HG03175 (cell line): ENCODE data around the gene MIA2.
"Not testable (repeated sequence)": the region's sequence is repeated elsewhere in the genome, so short reads cannot be mapped to it uniquely, and the experiment has no call there.

Experiments used
- ATAC-seq: cut with Tn5 transposase; IDR thresholded peaks from one replicate; pipeline ENCODE4 v1.9.1; 2021; ENCODE audit warnings: mild to moderate bottlenecking, moderate library complexity; ENCODE audit not compliant: unreplicated experiment

Gene MIA2

DNA sequence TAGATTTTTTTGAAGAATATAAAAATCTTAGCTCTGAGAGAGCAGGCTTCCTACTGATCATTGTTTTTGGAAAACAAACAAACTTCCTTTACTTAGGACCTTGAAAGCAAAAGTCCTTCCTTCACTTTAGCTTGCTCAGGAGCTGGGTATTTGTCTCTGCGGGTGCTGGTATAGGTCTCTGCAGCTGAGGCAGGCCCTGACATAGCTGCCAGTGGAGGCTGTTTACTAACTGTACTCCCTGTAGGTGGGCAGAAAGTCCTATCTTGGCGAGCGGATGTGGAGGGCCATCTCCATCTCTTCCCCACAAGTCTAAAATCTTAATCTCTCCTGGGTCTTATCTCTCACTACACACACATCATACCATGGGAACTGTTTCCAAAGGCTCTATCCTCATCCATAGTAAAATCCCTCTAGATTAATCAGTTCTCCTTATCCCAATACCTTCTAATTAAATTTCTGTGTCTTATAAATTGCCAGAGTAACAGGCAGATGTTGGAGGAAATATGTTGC, 4.1 kb upstream of the MIA2 start:
- no peak for ATAC-seq

DNA sequence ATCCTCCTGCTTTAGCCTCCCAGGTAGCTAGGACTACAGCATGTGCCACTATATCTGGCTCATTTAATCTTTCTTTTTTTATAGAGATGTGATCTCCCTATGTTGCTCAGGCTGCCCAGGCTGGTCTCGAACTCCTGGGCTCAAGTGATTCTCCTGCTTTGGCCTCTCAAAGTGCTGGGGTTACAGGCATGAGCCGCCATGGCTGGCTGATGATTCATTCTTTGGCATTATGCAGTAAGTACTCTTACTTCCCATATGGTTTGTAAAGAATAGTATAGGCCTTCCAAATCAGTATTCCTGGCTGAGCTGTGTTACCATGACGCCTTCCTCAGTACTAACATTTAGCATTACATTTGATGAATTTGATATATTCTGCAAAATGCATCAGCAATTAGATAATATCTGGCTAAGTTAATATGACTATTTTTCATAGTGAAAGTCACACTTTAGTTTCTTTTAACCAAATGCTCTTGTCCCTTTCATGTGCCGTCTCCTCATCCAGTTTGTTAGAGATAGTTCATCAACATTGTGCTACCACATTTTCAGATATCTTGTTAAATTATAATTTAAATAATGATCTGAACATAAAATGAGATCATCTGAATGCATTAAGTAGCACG, 3.2 kb upstream of the MIA2 start:
- no peak for ATAC-seq

DNA sequence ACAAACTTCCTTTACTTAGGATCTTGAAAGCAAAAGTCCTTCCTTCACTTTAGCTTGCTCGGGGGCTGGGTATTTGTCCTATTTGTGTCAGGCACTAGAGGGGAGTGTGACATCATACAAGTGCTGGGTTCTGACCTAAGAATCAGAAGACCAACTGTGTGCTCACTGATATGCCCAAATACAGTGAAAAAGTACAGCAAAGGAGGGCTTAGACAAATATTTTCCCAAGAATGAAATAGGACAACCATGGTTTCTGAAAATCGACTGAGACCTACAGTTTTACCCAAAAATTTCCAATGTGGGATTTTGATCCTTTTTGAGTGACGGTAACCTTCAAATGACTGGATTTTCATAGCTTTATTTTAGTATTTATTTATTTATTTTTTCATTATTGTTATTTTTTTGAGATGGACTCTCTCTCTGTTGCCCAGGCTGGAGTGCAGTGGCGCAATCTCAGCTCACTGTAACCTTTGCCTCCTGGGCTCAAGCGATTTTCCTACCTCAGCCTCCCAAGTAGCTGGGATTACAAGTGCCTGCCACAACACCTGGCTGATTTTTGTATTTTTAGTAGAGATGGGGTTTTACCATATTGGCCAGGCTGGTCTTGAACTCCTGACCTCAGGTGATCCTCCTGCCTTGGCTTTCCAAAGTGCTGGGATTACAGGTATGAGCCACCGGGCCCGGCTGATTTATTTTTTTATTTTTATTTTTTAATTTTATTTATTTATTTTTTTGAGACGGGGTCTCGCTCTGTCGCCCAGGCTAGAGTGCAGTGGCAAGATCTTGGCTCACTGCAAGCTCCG, 1.8 kb upstream of the MIA2 start:
- peak; percentile 65 for ATAC-seq

DNA sequence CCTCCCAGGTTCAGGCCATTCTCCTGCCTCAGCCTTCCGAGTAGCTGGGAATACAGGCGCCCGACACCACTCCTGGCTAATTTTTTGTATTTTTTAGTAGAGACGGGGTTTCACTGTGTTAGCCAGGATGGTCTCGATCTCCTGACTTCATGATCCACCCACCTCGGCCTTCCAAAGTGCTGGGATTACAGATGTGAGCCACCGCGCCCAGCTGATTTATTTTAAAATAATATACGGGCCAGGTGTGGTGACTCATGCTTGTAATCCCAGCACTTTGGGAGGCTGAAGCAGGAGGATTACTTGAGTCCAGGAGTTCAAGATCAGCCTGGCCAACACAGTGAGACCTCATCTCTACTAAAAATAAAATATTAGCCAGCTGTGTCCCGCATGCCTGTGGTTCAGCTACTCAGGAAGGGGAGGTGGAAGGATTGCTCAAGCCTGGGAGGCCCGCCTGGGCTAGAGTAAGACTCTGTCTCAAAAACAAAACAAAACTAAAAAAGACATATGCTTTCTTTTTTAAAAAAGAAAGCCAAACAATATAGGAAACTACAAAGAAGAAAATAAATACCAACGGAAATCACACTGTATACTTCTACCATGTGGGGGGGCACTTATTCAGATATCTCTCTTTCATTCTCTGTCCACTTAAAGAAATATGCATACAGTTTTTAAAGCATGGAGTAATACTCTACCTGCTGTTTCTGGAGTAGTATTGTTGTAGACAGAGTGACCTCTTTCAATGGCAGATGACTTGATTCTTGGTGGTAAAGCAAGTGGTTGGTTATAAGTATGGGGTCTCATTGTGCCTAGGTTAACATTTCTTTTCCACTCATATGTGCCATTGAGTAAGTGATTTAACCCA, 930 bp upstream of the MIA2 start:
- ATAC-seq: no peak

DNA sequence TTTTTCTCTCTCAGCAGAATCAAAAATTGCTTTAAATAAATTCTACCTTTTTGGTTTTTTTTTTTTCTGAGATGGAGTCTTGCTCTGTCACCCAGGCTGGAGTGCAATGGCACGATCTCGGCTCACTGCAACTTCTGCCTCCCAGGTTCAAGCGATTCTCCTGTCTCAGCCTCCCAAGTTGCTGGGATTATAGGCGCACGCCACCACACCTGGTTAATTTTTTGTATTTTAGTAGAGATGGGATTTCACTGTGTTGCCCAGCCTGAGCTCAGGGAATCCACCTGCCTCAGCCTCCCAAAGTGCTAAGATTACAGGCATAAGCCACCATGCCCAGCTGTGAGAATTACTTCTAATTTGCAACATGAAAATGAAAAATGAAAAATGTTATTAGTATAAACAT, 1.3 kb downstream of the MIA2 start:
- ATAC-seq: not testable (repeated sequence)

DNA sequence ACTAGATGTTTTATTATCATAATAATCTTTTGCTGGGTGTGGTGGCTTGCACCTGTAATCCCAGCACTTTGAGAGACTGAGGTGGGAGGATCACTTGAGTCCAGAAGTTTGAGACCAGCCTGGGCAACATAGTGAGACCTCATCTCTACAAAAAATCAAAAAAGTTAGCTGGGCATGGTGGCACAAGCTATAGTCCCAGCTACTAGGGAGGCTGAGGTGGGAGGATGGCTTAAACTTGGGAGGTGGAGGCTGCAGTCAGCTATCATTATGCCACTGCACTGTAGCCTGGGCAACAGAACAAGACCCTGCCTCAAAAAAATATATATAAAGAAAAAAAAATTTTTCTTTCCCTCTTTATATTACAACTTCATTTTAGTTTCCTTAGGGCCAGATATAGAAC, 1.8 kb downstream of the MIA2 start:
- not testable (repeated sequence) for ATAC-seq

DNA sequence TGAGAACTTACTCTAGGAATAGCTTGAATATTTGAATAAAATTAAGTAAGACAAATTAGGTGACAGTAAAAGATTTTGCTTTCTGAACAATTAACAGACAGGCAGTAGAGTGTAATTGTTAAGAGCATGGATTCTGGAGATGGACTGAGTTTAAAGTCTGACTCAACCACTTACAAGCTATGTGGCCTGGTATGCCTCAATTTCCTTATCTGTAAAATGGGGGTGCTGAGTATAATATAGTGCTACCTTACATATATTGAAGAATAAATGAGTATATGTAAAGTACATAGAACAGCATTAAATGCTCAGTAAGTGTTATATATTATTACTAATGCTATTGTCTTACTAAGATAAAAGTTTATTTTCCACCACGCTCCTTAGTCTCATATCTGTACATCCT, 7.1 kb downstream of the MIA2 start:
- ATAC-seq: no peak

DNA sequence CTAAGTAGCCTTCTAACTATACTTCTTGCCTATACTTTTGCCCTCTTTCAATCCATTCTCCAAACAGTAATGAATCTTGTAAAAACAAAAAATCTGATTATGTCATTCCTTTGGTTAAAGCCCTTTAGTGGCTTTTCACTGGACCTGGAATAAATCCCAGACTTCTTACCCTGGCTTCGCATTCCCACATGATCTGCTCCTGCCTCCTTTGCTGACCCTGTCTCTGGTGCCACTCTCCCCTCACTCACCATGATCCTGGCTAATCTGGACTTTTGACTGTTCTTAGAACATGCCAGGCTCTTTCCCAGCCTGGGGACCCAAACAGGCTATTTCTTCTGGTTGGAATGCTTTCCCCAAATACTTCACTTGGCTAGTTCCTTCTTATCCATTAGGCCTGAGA, 7.9 kb downstream of the MIA2 start:
- ATAC-seq: no peak

DNA sequence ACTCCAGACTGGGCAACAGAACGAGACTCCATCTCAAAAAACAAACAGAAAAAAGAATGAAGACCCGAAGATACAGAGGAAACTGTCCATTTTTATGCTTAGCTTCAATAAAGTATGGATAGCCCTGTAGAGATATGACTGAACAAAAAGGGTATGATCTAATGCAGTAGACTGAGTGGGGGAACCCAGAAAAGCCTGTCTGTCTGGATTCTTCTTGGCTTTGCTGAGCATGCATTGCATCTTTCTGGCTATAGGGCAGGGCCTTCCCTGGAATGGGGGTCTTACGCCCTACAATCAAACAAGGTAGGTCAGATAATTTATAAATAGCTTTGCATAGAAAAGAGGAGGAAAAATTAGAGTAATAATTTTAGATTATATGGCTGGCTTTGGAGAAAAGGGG, 10.1 kb downstream of the MIA2 start:
- no peak for ATAC-seq

DNA sequence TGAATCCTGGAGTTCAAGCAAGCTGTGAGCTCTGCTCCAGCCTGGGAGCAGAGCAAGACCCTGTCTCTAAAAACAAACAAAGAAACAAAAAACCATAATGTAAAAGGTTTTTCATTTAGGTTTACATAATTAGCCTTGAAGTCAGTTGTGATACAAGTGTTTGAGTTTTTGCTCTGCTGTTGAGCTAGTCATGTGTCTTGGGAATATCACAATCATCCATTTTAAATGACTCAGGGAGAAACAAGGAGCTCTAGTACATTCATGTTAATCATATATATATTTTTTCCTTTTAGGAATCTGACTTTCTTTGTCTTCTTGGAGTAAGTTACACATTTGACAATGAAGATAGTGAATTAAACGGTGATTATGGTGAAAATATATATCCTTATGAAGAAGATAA, 12.9 kb downstream of the MIA2 start:
- no peak for ATAC-seq

DNA sequence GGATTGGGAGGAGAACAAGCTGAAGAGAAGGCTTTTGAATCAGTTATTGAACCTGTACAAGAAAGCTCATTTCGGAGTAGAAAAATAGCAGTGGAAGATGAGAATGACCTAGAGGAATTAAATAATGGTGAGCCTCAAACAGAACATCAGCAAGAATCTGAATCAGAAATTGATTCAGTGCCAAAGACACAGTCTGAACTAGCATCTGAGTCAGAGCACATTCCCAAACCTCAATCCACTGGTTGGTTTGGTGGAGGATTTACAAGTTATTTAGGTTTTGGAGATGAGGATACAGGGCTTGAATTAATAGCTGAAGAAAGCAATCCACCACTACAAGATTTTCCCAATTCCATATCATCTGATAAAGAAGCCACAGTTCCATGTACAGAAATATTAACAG, 13.5 kb downstream of the MIA2 start:
- ATAC-seq: no peak

DNA sequence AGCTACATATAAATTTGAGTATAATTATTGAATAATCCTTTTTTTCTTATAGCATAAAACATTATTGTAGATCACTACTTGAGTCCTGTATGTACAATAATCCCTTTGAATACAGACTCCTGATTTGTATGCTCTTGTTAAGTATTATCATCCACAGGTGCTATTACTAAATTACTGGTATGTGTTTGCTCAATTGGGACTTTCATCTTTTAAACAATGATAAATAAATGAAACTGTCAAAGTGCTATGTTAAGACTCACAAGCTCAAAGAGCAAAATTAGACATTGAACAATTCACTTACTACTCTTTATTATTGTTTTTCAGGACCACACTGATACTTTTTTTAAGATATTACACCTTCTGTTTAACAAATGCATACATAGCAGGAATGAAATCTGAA, 17.8 kb downstream of the MIA2 start:
- no peak for ATAC-seq

DNA sequence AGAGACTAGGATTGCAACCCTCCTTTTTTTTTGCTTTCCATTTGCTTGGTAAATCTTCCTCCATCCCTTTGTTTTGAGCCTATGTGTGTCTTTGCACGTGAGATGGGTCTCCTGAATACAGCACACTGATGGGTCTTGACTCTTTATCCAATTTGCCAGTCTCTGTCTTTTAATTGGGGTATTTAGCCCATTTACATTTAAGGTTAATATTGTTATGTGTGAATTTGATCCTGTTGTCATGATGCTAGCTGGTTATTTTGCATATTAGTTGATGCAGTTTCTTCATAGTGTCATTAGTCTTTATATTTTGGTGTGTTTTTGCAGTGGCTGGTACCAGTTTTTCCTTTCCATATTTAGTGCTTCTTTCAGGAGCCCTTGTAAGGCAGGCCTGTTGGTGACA, 23.7 kb downstream of the MIA2 start:
- not testable (repeated sequence) for ATAC-seq

DNA sequence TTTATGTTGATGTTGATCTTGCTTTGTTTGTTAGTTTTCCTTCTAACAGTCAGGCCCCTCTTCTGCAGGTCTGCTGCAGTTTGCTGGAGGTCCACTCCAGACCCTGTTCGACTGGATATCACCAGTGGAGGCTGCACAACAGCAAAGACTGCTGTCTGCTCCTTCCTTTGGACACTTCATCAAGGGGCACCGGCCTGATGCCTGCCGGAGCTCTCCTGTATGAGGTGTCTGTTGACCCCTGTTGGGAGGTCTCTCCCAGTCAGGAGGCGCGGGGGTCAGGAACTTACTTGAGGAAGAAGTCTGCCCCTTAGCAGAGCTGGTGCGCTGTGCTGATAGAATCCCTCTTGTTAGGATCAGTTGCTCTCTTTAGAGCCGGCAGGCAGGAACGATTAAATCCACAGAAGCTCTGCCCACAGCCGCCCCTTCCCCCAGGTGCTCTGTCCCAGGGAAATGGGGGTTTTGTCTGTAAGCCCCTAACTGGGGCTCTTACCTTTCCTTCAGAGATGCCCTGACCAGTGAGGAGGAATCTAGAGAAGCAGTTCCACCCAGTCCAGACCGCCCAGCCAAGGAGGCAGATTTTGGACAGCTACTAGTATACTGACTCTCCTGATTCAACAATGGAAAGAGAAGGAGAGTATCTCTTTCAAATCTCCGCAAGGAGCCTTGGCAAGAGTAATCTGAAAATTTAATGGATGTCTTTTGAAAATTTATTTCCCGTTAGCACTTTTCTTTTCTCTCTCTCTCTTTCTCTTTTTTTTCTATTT, 25.2 kb downstream of the MIA2 start:
- no peak for ATAC-seq

DNA sequence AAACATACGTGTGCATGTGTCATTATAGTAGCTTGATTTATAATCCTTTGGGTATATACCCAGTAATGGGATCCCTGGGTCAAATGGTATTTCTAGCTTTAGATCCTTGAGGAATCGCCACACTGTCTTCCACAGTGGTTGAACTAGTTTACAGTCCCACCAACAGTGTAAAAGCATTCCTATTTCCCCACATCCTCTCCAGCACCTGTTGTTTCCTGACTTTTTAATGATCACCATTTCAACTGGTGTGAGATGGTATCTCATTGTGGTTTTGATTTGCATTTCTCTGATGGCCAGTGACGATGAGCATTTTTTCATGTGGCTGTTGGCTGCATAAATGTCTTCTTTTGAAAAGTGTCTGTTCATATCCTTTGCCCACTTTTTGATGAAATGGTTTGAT, 26.4 kb downstream of the MIA2 start:
- not testable (repeated sequence) for ATAC-seq

DNA sequence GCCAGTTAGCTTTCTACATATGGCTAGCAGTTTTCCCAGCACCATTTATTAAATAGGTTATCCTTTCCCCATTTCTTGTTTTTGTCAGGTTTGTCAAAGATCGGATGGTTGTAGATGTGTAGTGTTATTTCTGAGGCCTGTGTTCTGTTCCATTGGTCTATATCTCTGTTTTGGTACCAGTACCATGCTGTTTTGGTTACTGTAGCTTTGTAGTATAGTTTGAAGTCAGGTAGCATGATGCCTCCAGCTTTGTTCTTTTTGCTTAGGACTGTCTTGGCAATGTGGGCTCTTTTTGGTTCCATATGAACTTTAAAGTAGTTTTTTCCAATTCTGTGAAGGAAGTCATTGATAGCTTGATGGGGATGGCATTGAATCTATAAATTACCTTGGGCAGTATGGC, 28.5 kb downstream of the MIA2 start:
- ATAC-seq: not testable (repeated sequence)

DNA sequence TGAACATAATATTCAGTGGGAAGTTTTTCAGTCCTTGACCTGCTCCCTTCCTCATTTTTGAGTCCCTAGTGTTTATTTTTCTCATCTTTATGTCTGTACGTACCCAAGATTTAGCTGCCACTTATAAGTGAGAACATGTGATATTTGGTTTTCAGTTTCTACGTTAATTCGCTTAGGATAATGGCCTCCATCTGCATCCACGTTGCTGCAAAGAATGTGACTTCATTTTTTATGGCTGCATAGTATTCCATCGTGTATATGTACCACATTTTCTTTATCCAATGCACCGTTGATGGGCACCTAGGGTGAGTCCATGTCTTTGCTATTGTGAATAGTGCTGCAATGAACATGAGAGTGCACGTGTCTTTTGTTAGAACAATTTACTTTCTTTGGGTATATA, 30.3 kb downstream of the MIA2 start:
- no peak for ATAC-seq

DNA sequence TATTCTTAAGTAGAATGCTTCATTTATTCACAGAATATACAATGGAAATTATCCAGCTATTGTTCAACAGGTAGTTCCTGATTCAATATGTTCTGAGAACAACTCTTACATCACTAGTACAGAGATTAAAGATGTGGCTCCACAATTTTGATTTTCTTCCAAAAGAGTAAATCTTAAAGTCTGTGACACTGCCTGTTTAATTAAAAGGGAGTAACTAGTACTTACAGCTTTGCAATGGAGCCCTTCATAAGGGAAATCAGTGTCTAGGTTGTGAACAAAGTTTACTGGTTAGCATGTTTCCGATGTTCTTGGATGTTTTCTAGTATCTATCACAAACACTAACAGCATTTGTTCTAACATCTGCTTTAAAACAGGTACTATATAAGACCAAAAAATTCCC, 30.8 kb downstream of the MIA2 start:
- no peak for ATAC-seq

DNA sequence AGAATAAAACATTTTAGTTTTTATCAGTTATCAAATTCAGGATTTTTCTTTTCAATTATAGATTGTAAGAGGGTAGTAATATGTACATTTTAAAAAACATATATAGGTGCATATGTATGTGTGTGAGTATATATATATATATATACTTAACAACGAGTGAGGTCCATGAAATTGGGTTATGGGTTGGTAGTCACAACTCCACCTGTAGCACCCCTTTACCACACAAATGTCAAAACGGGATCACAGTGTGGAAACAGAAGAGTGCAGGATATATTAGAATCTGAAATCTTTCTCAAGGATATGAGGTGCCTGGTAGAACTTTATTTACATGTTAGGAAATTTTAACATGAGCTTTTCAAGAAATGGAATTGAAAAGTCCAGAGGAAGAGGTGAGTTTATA, 31.3 kb downstream of the MIA2 start:
- ATAC-seq: no peak

DNA sequence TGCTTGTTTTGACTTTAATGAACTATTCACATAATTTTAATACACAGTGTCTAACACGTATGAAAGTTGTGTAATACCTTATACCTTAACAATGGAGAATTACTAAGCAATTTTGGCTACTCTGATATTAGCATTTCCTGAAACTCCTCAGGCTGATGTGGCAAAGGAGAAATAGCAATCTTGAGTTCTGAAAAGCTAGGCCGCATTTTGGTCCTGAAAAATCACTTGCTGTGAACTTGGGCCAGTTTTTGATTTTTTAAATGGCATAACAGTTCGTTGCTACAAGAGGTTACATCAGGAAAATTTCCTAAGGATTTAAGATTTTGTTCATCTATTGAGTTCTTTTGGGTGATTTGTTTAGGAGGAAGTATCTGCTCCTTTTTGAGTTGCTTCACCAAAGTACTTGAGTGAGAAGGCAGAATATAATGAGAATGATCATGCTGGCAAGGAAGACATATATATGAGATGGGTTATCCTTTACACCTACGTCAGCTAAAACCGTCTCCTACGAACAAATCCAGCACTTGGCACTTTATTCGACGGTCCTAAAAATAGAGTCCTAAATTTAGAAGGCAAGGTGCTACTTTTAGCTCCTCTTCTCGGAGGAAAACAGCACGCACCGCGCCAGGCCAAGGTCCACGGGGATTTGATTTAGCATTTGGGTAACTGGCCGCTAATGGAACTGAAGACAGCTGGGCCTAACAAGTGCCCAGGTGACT, 32.2 kb downstream of the MIA2 start:
- ATAC-seq: no peak
